HepG2 (cell line): ENCODE results near the gene NUP153. TPM values are rescaled to one million over a fixed set of nuclear protein-coding genes. Genes with fewer than 3 reads are reported as not detected.

Experiments used
- AHR ChIP-seq: IDR thresholded peaks from 2 replicates; pipeline ENCODE4 v1.6.1; 2018; ENCODE audit warnings: missing genetic modification reagents, missing compliant biosample characterization
- FOSL2 ChIP-seq: sonication (generic); formaldehyde crosslinking; IDR thresholded peaks from 2 replicates; pipeline ENCODE4 v1.4.0; 2020; ENCODE audit warnings: missing genetic modification reagents
- GABPB1 ChIP-seq: IDR thresholded peaks from 2 replicates; pipeline ENCODE4 v1.6.1; 2016; ENCODE audit warnings: mild to moderate bottlenecking, missing genetic modification reagents, moderate library complexity, missing compliant biosample characterization
- HNF4A ChIP-seq: sonication (generic); formaldehyde crosslinking; IDR thresholded peaks from 2 replicates; pipeline ENCODE4 v1.4.0; 2020; ENCODE audit warnings: missing genetic modification reagents
- IKZF1 ChIP-seq: fragments of 450-650 bp; IDR thresholded peaks from 2 replicates; pipeline ENCODE4 v1.7.1; 2016
- ISL2 ChIP-seq: sonication (generic); formaldehyde crosslinking; IDR thresholded peaks from 2 replicates; pipeline ENCODE4 v1.5.0; 2020; ENCODE audit warnings: missing genetic modification reagents
- KAT2B ChIP-seq: fragments of 150-350 bp; IDR thresholded peaks from 2 replicates; pipeline ENCODE4 v1.6.1; 2014; ENCODE audit warnings: low read depth, low read length, borderline replicate concordance
- MAZ ChIP-seq, 2 experiments: sonication (generic) in 1 of 2; formaldehyde crosslinking in 1 of 2; IDR thresholded peaks; 2 replicates each; pipeline versions ENCODE4 v1.5.0 to v1.6.1; 2012 to 2020; ENCODE audit warnings: low read depth in 2 of 2, mild to moderate bottlenecking in 2 of 2, borderline replicate concordance in 1 of 2, improper control_type of control experiment in 1 of 2, low read length in 1 of 2, missing genetic modification reagents in 1 of 2, moderate library complexity in 1 of 2
- NFE2 ChIP-seq: sonication (generic); formaldehyde crosslinking; IDR thresholded peaks from 2 replicates; pipeline ENCODE4 v1.4.0; 2020; ENCODE audit warnings: missing genetic modification reagents
- NR3C1 ChIP-seq: sonication (generic); formaldehyde crosslinking; IDR thresholded peaks from 2 replicates; pipeline ENCODE4 v1.4.0; 2020; ENCODE audit warnings: missing genetic modification reagents
- ZNF703 ChIP-seq: sonication (generic); formaldehyde crosslinking; IDR thresholded peaks from 2 replicates; pipeline ENCODE4 v1.5.1; 2020; ENCODE audit warnings: missing genetic modification reagents, mild to moderate bottlenecking, moderate library complexity, borderline replicate concordance
- ZNF713 ChIP-seq: sonication (generic); formaldehyde crosslinking; IDR thresholded peaks from 2 replicates; pipeline ENCODE4 v1.4.0; 2020; ENCODE audit warnings: mild to moderate bottlenecking, missing genetic modification reagents
- ZNF747 ChIP-seq: sonication (generic); formaldehyde crosslinking; IDR thresholded peaks from 2 replicates; pipeline ENCODE4 v1.8.1; 2023; ENCODE audit warnings: missing genetic modification reagents, mild to moderate bottlenecking, borderline replicate concordance
- ZNF761 ChIP-seq: sonication (generic); formaldehyde crosslinking; conservative IDR thresholded peaks from 2 replicates; pipeline ENCODE4 v1.4.0; 2020; ENCODE audit warnings: mild to moderate bottlenecking, missing genetic modification reagents
- ZNF816 ChIP-seq: sonication (generic); formaldehyde crosslinking; IDR thresholded peaks from 2 replicates; pipeline ENCODE4 v1.8.0; 2022; ENCODE audit warnings: missing genetic modification reagents, mild to moderate bottlenecking, borderline replicate concordance
- polyA plus RNA-seq, 8 experiments: library from polyadenylated mRNA; depleted of rRNA in 3 of 8; stranded (reverse) in 7 of 8; unstranded in 1 of 8; fragments of >200 nt; fragmentation: Illumina TruSeq in 4 of 8; extraction: Trizol in 4 of 8; gene quantifications; 2 replicates each; pipeline versions ENCODE4 v1.2.1 to v1.2.3, GENCODE V29; 2011 to 2016; ENCODE audit warnings: low read depth in 4 of 8, missing spikeins in 1 of 8, mixed read lengths in 1 of 8; ENCODE audit not compliant: insufficient read depth in 1 of 8
- total RNA-seq, 5 experiments: library from RNA; depleted of rRNA; stranded (reverse); fragments of >200 nt; fragmentation: Illumina TruSeq; extraction: Trizol; gene quantifications; 2 replicates each; pipeline ENCODE4 v1.2.3, GENCODE V29; 2016; ENCODE audit warnings: low read depth in 1 of 5
- TF ChIP-seq, protein P1 (sequence below): sonication (generic); formaldehyde crosslinking; IDR thresholded peaks from 2 replicates; pipeline ENCODE4 v1.4.0; 2020; ENCODE audit warnings: missing genetic modification reagents
- TF ChIP-seq, protein P2 (sequence below): IDR thresholded peaks from 2 replicates; pipeline ENCODE4 v1.6.1; 2016
- TF ChIP-seq, protein P3 (sequence below): sonication (generic); formaldehyde crosslinking; IDR thresholded peaks from 2 replicates; pipeline ENCODE4 v1.4.0; 2020; ENCODE audit warnings: mild to moderate bottlenecking, missing genetic modification reagents
- TF ChIP-seq, protein P4 (sequence below): sonication (generic); formaldehyde crosslinking; IDR thresholded peaks from 2 replicates; pipeline ENCODE4 v1.8.0; 2022; ENCODE audit warnings: missing genetic modification reagents, mild to moderate bottlenecking, borderline replicate concordance

Gene NUP153
- total and polyA plus RNA-seq, 2 of the 13 experiments (the other 11 are each of a cell fraction or from before 2014, with no cell fraction given), result 29.8 to 55.2 TPM

DNA sequence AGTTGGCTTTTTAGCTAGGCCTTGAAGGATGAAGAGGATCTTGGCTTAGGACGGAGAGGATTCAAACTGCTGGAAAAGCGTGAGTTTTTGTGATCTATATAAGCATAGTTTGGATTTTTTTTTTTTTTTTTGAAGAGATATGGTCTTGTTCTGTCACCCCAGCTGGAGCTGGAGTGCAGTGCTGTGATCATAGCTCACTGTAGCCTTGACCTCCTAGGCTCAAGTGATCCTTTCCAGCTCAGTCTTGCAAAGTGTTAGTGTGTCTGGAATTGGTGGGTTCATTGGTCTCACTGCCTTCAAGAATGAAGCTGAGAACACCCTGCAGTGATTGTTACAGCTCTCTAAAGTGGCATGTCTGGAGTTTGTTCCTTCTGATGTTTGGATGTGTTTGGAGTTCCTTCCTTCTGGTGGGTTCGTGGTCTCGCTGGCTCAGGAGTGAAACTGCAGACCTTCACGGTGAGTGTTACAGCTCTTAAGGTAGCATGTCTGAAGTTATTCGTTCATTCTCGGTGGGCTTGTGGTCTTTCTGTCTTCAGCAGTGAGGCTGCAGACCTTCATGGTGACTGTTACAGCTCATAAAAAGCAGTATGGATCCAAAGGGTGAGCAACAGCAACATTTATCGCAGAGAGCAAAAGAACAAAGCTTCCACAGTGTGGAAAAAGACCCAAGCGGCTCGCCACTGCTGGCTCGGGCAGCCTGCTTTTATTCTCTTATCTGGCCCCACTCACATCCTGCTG lies 37.5 kb upstream of the NUP153 start (continued):
- TF ChIP-seq, protein P1, sequence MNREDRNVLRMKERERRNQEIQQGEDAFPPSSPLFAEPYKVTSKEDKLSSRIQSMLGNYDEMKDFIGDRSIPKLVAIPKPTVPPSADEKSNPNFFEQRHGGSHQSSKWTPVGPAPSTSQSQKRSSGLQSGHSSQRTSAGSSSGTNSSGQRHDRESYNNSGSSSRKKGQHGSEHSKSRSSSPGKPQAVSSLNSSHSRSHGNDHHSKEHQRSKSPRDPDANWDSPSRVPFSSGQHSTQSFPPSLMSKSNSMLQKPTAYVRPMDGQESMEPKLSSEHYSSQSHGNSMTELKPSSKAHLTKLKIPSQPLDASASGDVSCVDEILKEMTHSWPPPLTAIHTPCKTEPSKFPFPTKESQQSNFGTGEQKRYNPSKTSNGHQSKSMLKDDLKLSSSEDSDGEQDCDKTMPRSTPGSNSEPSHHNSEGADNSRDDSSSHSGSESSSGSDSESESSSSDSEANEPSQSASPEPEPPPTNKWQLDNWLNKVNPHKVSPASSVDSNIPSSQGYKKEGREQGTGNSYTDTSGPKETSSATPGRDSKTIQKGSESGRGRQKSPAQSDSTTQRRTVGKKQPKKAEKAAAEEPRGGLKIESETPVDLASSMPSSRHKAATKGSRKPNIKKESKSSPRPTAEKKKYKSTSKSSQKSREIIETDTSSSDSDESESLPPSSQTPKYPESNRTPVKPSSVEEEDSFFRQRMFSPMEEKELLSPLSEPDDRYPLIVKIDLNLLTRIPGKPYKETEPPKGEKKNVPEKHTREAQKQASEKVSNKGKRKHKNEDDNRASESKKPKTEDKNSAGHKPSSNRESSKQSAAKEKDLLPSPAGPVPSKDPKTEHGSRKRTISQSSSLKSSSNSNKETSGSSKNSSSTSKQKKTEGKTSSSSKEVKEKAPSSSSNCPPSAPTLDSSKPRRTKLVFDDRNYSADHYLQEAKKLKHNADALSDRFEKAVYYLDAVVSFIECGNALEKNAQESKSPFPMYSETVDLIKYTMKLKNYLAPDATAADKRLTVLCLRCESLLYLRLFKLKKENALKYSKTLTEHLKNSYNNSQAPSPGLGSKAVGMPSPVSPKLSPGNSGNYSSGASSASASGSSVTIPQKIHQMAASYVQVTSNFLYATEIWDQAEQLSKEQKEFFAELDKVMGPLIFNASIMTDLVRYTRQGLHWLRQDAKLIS (CRISPR knock-in tag), result no peak
- TF ChIP-seq, protein P2, sequence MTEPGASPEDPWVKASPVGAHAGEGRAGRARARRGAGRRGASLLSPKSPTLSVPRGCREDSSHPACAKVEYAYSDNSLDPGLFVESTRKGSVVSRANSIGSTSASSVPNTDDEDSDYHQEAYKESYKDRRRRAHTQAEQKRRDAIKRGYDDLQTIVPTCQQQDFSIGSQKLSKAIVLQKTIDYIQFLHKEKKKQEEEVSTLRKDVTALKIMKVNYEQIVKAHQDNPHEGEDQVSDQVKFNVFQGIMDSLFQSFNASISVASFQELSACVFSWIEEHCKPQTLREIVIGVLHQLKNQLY, result no peak
- TF ChIP-seq ZNF816 (no peak), ISL2 (CRISPR knock-in tag) (no peak), MAZ (IDR thresholded peaks at IDR 0.05; ENCODE audit: borderline replicate concordance, low read depth, low read length) (no peak), MAZ (CRISPR knock-in tag; IDR thresholded peaks at IDR 0.05; ENCODE audit: low read depth) (no peak), ZNF703 (no peak), IKZF1 (no peak), FOSL2 (0 out of 2 replicates have a peak, but pooled peaks have one; percentile 11), AHR (no peak), ZNF761 (CRISPR knock-in tag) (no peak), ZNF713 (no peak), KAT2B (no peak), ZNF747 (CRISPR knock-in tag) (no peak), GABPB1 (CRISPR knock-in tag) (no peak), HNF4A (peak; percentile 29; the same call in 1 of the 2 replicates), NFE2 (CRISPR knock-in tag) (no peak), NR3C1 (CRISPR knock-in tag) (no peak)
- TF ChIP-seq, protein P3, sequence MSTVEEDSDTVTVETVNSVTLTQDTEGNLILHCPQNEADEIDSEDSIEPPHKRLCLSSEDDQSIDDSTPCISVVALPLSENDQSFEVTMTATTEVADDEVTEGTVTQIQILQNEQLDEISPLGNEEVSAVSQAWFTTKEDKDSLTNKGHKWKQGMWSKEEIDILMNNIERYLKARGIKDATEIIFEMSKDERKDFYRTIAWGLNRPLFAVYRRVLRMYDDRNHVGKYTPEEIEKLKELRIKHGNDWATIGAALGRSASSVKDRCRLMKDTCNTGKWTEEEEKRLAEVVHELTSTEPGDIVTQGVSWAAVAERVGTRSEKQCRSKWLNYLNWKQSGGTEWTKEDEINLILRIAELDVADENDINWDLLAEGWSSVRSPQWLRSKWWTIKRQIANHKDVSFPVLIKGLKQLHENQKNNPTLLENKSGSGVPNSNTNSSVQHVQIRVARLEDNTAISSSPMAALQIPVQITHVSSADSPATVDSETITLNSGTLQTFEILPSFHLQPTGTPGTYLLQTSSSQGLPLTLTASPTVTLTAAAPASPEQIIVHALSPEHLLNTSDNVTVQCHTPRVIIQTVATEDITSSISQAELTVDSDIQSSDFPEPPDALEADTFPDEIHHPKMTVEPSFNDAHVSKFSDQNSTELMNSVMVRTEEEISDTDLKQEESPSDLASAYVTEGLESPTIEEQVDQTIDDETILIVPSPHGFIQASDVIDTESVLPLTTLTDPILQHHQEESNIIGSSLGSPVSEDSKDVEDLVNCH (CRISPR knock-in tag), result no peak
- TF ChIP-seq, protein P4, sequence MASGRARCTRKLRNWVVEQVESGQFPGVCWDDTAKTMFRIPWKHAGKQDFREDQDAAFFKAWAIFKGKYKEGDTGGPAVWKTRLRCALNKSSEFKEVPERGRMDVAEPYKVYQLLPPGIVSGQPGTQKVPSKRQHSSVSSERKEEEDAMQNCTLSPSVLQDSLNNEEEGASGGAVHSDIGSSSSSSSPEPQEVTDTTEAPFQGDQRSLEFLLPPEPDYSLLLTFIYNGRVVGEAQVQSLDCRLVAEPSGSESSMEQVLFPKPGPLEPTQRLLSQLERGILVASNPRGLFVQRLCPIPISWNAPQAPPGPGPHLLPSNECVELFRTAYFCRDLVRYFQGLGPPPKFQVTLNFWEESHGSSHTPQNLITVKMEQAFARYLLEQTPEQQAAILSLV (CRISPR knock-in tag), result no peak
